ENCODE measurements around the gene SLC9A9. TPM values are rescaled to one million over a fixed set of nuclear protein-coding genes. Genes with fewer than 3 reads are reported as not detected.
A peak's percentile ranks its signal among the peaks of the same experiment; 100 is the strongest.

The SLC9A9 gene
- total and polyA plus RNA-seq, 2 experiments from 2014 or later: 2.2 to 6.8 TPM

DNA sequence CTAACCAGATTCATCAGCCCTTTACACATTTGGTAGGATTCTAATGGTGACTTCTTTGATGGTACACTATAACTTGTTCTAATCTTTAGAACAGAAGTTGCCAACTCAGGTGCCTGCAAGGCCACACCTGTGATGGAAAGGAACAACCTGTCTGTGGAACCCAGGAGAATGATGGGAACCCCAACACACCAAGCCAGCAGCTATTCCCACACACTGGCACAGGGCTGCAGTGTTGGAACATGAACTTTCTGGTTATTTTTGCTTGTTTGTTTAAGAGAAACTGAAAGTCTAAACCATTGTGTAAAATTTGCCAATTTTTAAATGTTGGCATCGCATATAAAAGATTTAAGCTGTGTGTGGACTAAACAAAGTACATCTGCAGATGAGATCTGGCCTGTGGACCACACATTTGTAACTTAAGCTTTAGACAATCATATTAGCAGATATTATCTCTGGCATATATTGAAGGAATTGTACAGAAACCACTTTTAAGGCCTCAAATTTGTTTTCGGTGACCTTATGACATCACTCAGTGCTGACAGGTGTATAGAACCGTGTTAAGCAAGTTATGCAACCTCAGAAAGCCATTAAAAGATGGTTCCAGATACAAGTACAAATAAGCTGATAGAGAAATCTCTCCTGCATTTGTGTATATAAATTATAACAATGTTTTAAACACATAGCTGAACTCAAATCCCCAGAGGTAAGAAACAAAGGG lies 242.9 kb downstream of the SLC9A9 start:
- Histone ChIP-seq H3K9me3 (ENCODE audit: low read depth) (no peaks in the 10 kb centered on the region), H3K9me2 (replicated peaks; ENCODE audit: insufficient read depth) (no peaks in the 10 kb centered on the region), H4K20me1 (ENCODE audit: insufficient read depth, poor library complexity, severe bottlenecking) (no peaks in the 10 kb centered on the region), H3K27ac (peak overlapping the region; percentile 76), H3K4me1 (ENCODE audit: insufficient read depth) (no peaks in the 10 kb centered on the region), H2AFZ (no peak overlapping the region), H3K27me3 (no peaks in the 10 kb centered on the region), H3K4me2 (no peak overlapping the region), H3K79me2 (no peaks in the 10 kb centered on the region), H3K36me3 (replicated peaks; ENCODE audit: insufficient read depth, low read depth) (no peaks in the 10 kb centered on the region), H3K4me3 (no peak overlapping the region)
- WGBS (ENCODE audit: low lambda C conversion rate, missing lambda C conversion rate): 77% methylated on average over 3 of the region's 3 CpGs
- TF ChIP-seq EZH2phosphoT487 (IDR thresholded peaks at IDR 0.05; ENCODE audit: low read depth, severe bottlenecking, unreplicated experiment): no peak
- TF ChIP-seq, protein P1, sequence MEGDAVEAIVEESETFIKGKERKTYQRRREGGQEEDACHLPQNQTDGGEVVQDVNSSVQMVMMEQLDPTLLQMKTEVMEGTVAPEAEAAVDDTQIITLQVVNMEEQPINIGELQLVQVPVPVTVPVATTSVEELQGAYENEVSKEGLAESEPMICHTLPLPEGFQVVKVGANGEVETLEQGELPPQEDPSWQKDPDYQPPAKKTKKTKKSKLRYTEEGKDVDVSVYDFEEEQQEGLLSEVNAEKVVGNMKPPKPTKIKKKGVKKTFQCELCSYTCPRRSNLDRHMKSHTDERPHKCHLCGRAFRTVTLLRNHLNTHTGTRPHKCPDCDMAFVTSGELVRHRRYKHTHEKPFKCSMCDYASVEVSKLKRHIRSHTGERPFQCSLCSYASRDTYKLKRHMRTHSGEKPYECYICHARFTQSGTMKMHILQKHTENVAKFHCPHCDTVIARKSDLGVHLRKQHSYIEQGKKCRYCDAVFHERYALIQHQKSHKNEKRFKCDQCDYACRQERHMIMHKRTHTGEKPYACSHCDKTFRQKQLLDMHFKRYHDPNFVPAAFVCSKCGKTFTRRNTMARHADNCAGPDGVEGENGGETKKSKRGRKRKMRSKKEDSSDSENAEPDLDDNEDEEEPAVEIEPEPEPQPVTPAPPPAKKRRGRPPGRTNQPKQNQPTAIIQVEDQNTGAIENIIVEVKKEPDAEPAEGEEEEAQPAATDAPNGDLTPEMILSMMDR (IDR thresholded peaks at IDR 0.05; ENCODE audit: poor library complexity): no peak
- TF ChIP-seq EZH2 (IDR thresholded peaks at IDR 0.05; ENCODE audit: borderline replicate concordance): no peak
- no peak for DNase-seq (ENCODE audit: low spot score)

DNA sequence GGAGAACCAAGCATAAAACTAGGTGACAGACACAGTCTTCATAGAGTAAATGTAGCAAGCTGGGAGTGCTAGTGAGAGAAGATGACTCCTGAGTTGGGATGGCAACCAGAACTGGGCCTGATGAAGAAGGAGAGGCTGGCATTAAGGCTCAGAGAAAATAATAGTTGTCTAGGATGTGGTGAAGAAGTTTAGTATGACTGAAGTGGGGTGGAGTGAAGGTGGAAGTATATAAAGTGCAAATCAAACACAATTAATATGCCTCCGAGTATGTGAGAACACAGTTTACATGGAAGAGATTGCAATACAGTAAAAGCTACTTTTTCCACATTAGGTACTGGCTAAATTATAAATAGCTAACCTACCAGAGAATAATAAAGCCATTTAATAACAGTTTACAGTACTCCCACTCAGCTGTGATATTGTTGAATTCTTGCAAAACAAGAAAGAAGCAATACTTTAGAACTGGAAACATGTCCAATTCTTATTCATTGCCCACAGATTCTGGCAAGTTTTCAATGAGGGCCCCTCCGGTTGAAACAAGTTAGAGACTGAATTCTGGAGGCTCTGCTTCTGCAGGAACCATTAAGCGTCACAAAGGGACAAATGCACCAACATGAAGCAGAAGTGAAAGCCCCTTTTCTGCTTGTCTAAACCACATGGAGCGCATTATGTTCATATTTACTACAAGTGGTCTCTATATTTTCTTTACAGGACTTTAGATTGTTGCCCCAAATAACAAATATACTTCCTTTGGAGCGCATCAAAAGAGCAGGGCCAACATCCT lies 243.7 kb downstream of the SLC9A9 start:
- TF ChIP-seq, protein P1 (IDR thresholded peaks at IDR 0.05; ENCODE audit: poor library complexity): no peak
- TF ChIP-seq EZH2 (IDR thresholded peaks at IDR 0.05; ENCODE audit: borderline replicate concordance): no peak
- no peak overlapping the region for H3K4me3 ChIP-seq
- H3K27ac ChIP-seq: peak overlapping the region; percentile 76
- no peaks in the 10 kb centered on the region for H4K20me1 ChIP-seq (ENCODE audit: insufficient read depth, poor library complexity, severe bottlenecking)
- no peak overlapping the region for H3K4me2 ChIP-seq
- no peaks in the 10 kb centered on the region for H3K27me3 ChIP-seq
- H3K9me2 ChIP-seq (replicated peaks; ENCODE audit: insufficient read depth): no peaks in the 10 kb centered on the region
- DNase-seq (ENCODE audit: low spot score): no peak
- H3K36me3 ChIP-seq (replicated peaks; ENCODE audit: insufficient read depth, low read depth): no peaks in the 10 kb centered on the region
- H2AFZ ChIP-seq: no peak overlapping the region
- 74% methylated on average over 5 of the region's 5 CpGs for WGBS (ENCODE audit: low lambda C conversion rate, missing lambda C conversion rate)
- H3K4me1 ChIP-seq (ENCODE audit: insufficient read depth): no peaks in the 10 kb centered on the region
- no peaks in the 10 kb centered on the region for H3K79me2 ChIP-seq
- H3K9me3 ChIP-seq (ENCODE audit: low read depth): no peaks in the 10 kb centered on the region

DNA sequence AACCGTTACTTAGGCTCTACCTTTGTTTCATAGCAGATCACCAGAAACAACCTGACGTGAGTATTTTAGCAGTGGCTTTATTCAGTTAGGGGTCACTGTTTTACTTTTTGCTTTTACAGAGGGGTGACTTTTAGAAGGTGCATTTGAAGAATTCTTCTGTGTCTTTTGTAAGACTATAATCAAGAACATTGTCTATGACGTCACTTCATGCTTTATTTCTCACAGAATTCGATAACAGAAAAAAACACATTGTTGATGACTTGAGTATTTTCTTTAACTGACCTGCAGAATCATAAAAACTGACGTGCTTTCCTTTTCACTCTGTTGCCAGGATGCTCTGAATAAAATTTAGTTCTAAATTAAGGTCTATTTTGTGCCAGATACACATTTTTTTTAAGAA lies 244.5 kb downstream of the SLC9A9 start:
- no peak overlapping the region for H2AFZ ChIP-seq
- no peak overlapping the region for H3K4me3 ChIP-seq
- H3K27me3 ChIP-seq: no peaks in the 10 kb centered on the region
- H3K4me1 ChIP-seq (ENCODE audit: insufficient read depth): peaks cover 2% of the 10 kb centered on the region
- no peak for DNase-seq (ENCODE audit: low spot score)
- no peaks in the 10 kb centered on the region for H3K9me3 ChIP-seq (ENCODE audit: low read depth)
- no peak overlapping the region for H3K4me2 ChIP-seq
- H3K9me2 ChIP-seq (replicated peaks; ENCODE audit: insufficient read depth): no peaks in the 10 kb centered on the region
- TF ChIP-seq EZH2 (IDR thresholded peaks at IDR 0.05; ENCODE audit: borderline replicate concordance): no peak
- no peak for TF ChIP-seq EZH2phosphoT487 (IDR thresholded peaks at IDR 0.05; ENCODE audit: low read depth, severe bottlenecking, unreplicated experiment)
- TF ChIP-seq, protein P1 (IDR thresholded peaks at IDR 0.05; ENCODE audit: poor library complexity): no peak
- H3K79me2 ChIP-seq: no peaks in the 10 kb centered on the region
- no peaks in the 10 kb centered on the region for H4K20me1 ChIP-seq (ENCODE audit: insufficient read depth, poor library complexity, severe bottlenecking)
- H3K36me3 ChIP-seq (replicated peaks; ENCODE audit: insufficient read depth, low read depth): no peaks in the 10 kb centered on the region
- H3K27ac ChIP-seq: peak overlapping the region; percentile 48
- 87% methylated on average over 5 of the region's 5 CpGs for WGBS (ENCODE audit: low lambda C conversion rate, missing lambda C conversion rate)
